HCT116 (cell line): Measurements from ENCODE around the gene PPEF2.

ENCODE experiments used
- CEBPB ChIP-seq: IDR thresholded peaks from 2 replicates; pipeline ENCODE4 v1.6.1; 2012; ENCODE audit warnings: low read depth
- CTCF ChIP-seq, 3 experiments: fragments of 200-600 bp in 1 of 3; sonication (generic) in 1 of 3; IDR thresholded peaks in 2 of 3; conservative IDR thresholded peaks in 1 of 3; 2 replicates each; pipeline ENCODE4 v1.5.1; 2012 to 2017; ENCODE audit warnings: low read depth in 2 of 3, low read length in 2 of 3, antibody characterized with exemption in 1 of 3, borderline replicate concordance in 1 of 3, control low read depth in 1 of 3, mild to moderate bottlenecking in 1 of 3, mixed read lengths in 1 of 3, mixed run types in 1 of 3, moderate library complexity in 1 of 3; ENCODE audit not compliant: insufficient read depth in 1 of 3
- EZH2 ChIP-seq: fragments of 200-600 bp; sonication (generic); IDR thresholded peaks from 2 replicates; pipeline ENCODE4 v1.6.1; 2017; ENCODE audit warnings: antibody characterized with exemption, mixed run types
- FOSL1 ChIP-seq: IDR thresholded peaks from 2 replicates; pipeline ENCODE4 v1.6.1; 2012; ENCODE audit warnings: low read depth
- JUND ChIP-seq: IDR thresholded peaks from 2 replicates; pipeline ENCODE4 v1.6.1; 2012
- POLR2A ChIP-seq: IDR thresholded peaks from 2 replicates; pipeline ENCODE4 v1.7.0; 2011; ENCODE audit warnings: borderline replicate concordance; ENCODE audit not compliant: insufficient read depth, insufficient read length; ENCODE audit errors: extremely low read depth
- POLR2AphosphoS5 ChIP-seq: IDR thresholded peaks from 2 replicates; pipeline ENCODE4 v1.6.1; 2011; ENCODE audit warnings: mild to moderate bottlenecking, low read depth, low read length, moderate library complexity
- RAD21 ChIP-seq: IDR thresholded peaks from 2 replicates; pipeline ENCODE4 v1.6.1; 2012; ENCODE audit warnings: low read depth, mild to moderate bottlenecking
- SP1 ChIP-seq: IDR thresholded peaks from 2 replicates; pipeline ENCODE4 v1.6.1; 2012; ENCODE audit warnings: low read depth
- SRF ChIP-seq: IDR thresholded peaks from 2 replicates; pipeline ENCODE4 v1.6.1; 2012; ENCODE audit warnings: low read depth
- ZNF274 ChIP-seq: fragments of 200-500 bp; sonication (Bioruptor generic); IDR thresholded peaks from 2 replicates; pipeline ENCODE4 v1.6.1; 2014; ENCODE audit warnings: mild to moderate bottlenecking, low read depth, low read length, inconsistent platforms
- TF ChIP-seq, protein P1 (sequence below): IDR thresholded peaks from 2 replicates; pipeline ENCODE4 v1.6.1; 2012; ENCODE audit warnings: low read depth
- TF ChIP-seq, protein P2 (sequence below): IDR thresholded peaks from 2 replicates; pipeline ENCODE4 v1.6.1; 2012

- TF ChIP-seq EZH2 (no peak), CTCF (IDR thresholded peaks at IDR 0.05 in 2 of 3, conservative IDR thresholded peaks at IDR 0.05 in 1 of 3; ENCODE audit: borderline replicate concordance in 1 of 3, insufficient read depth in 1 of 3, low read depth in 2 of 3, low read length in 2 of 3) (no peak), POLR2A (no peak), ZNF274 (no peak), SP1 (no peak), JUND (no peak), RAD21 (no peak), FOSL1 (no peak), CEBPB (no peak), POLR2AphosphoS5 (no peak), SRF (no peak)
- TF ChIP-seq, protein P1, sequence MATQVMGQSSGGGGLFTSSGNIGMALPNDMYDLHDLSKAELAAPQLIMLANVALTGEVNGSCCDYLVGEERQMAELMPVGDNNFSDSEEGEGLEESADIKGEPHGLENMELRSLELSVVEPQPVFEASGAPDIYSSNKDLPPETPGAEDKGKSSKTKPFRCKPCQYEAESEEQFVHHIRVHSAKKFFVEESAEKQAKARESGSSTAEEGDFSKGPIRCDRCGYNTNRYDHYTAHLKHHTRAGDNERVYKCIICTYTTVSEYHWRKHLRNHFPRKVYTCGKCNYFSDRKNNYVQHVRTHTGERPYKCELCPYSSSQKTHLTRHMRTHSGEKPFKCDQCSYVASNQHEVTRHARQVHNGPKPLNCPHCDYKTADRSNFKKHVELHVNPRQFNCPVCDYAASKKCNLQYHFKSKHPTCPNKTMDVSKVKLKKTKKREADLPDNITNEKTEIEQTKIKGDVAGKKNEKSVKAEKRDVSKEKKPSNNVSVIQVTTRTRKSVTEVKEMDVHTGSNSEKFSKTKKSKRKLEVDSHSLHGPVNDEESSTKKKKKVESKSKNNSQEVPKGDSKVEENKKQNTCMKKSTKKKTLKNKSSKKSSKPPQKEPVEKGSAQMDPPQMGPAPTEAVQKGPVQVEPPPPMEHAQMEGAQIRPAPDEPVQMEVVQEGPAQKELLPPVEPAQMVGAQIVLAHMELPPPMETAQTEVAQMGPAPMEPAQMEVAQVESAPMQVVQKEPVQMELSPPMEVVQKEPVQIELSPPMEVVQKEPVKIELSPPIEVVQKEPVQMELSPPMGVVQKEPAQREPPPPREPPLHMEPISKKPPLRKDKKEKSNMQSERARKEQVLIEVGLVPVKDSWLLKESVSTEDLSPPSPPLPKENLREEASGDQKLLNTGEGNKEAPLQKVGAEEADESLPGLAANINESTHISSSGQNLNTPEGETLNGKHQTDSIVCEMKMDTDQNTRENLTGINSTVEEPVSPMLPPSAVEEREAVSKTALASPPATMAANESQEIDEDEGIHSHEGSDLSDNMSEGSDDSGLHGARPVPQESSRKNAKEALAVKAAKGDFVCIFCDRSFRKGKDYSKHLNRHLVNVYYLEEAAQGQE: no peak
- TF ChIP-seq, protein P2, sequence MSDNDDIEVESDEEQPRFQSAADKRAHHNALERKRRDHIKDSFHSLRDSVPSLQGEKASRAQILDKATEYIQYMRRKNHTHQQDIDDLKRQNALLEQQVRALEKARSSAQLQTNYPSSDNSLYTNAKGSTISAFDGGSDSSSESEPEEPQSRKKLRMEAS: no peak
Measured at GRCh38 chr4:75904076-75904475, 1.8 kb upstream of the PPEF2 start.
